Kidney epithelial cell (primary cell): ENCODE results near the gene SUGCT. TPM values are rescaled to one million over a fixed set of nuclear protein-coding genes. Genes with fewer than 3 reads are reported as not detected.
"Not testable (repeated sequence)": the region's sequence is repeated elsewhere in the genome, so short reads cannot be mapped to it uniquely, and the experiment has no call there.

Experiments used
- DNase-seq: peaks from one replicate; pipeline ENCODE4 v3.0.0-alpha.2; 2010; ENCODE audit warnings: low read depth
- H3K27me3 ChIP-seq: 2 replicates; pipeline ENCODE4 v1.6.0; 2011; ENCODE audit warnings: low read length; ENCODE audit not compliant: control insufficient read depth, insufficient read depth
- H3K36me3 ChIP-seq: 2 replicates; pipeline ENCODE4 v1.5.1; 2011; ENCODE audit warnings: low read length; ENCODE audit not compliant: control insufficient read depth, insufficient read depth
- H3K4me3 ChIP-seq: 2 replicates; pipeline ENCODE4 v1.5.1; 2011; ENCODE audit warnings: low read depth, mild to moderate bottlenecking, control low read depth, low read length
- total RNA-seq: library from RNA; depleted of rRNA; stranded (reverse); fragments of >200 nt; gene quantifications from 2 replicates; pipeline ENCODE4 v1.2.3, GENCODE V29; 2015
- TF ChIP-seq, protein P1 (sequence below): IDR thresholded peaks from 2 replicates; pipeline ENCODE4 v1.5.1; 2011; ENCODE audit warnings: mild to moderate bottlenecking, moderate library complexity, low read length, control low read depth, inconsistent platforms; ENCODE audit not compliant: insufficient read depth, poor library complexity, severe bottlenecking

SUGCT gene
- total RNA-seq, 1 donor from 2014 or later, result 4.0 TPM

DNA sequence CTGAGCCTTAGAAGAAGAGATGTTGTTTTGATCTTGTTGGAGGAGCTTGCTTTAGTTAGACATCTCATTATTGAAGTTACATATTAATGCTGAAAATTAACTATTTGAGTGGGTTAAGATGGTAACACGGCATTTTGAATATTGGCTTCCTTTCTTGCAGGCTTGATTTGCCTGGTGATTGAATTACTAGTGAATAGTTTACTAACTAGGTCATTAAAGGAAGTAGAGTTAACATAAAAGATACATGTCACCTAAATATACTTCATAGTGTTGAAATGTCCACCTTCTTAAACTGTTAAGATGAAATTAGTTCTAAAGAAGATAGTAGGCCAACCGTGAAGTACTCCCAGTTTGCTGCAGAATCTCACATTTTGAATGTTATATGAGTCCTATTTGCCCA, 18.9 kb upstream of the SUGCT start:
- Histone ChIP-seq H3K4me3 (no peak overlapping the region), H3K27me3 (no peaks in the 10 kb centered on the region), H3K36me3 (no peaks in the 10 kb centered on the region)
- TF ChIP-seq, protein P1, sequence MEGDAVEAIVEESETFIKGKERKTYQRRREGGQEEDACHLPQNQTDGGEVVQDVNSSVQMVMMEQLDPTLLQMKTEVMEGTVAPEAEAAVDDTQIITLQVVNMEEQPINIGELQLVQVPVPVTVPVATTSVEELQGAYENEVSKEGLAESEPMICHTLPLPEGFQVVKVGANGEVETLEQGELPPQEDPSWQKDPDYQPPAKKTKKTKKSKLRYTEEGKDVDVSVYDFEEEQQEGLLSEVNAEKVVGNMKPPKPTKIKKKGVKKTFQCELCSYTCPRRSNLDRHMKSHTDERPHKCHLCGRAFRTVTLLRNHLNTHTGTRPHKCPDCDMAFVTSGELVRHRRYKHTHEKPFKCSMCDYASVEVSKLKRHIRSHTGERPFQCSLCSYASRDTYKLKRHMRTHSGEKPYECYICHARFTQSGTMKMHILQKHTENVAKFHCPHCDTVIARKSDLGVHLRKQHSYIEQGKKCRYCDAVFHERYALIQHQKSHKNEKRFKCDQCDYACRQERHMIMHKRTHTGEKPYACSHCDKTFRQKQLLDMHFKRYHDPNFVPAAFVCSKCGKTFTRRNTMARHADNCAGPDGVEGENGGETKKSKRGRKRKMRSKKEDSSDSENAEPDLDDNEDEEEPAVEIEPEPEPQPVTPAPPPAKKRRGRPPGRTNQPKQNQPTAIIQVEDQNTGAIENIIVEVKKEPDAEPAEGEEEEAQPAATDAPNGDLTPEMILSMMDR, result no peak
- DNase-seq, result no peak

- not testable (repeated sequence) for H3K27me3 ChIP-seq, DNase-seq, H3K4me3 ChIP-seq, H3K36me3 ChIP-seq
Measured at GRCh38 chr7:40117199-40117598, 17.6 kb upstream of the SUGCT start.

DNA sequence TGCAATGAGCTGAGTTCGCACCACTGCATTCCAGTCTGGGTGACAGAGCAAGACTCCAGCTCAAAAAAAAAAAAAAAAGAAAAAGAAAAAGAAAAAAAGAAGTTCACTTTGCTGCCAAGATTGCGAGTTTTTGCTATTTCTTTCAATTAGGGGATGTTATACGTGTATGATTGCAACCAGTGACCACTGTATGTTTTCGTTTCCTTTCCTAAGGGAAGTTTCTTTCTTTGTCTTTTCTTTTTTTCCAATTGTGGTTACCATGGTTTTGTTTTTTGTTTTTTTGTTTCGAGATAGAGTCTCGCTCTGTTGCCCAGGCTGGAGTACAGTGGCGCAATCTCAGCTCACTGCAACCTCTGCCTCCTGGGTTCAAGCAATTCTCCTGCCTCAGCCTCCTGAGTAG, 16.6 kb upstream of the SUGCT start:
- H3K36me3 ChIP-seq, H3K27me3 ChIP-seq, H3K4me3 ChIP-seq, DNase-seq: not testable (repeated sequence)

DNA sequence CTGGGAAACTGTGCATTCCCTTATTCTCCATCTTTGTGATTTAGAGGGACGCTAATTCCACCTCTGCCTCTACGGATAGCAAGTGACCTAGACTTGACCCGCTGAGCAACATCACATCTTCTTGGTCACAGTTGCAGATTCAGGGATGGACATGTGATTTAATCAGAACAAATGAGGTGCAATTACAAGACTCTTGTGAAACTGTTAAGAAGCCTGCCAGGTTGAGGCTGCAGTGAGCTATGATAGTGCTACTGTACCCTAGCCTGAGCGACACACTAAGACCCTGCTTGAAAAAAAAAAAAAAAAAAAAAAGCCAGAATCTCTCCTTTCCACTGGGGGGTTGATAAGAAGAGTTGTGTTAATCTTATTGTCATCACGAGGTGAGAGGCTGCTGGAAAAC, 14.8 kb upstream of the SUGCT start:
- DNase-seq, result no peak
- Histone ChIP-seq H3K4me3 (no peak overlapping the region), H3K36me3 (no peaks in the 10 kb centered on the region), H3K27me3 (no peaks in the 10 kb centered on the region)
- TF ChIP-seq, protein P1, result no peak

GRCh38 chr7:40122100-40122939, 12.5 kb upstream of the SUGCT start:
- DNase-seq, H3K4me3 ChIP-seq, H3K36me3 ChIP-seq, H3K27me3 ChIP-seq: not testable (repeated sequence)

DNA sequence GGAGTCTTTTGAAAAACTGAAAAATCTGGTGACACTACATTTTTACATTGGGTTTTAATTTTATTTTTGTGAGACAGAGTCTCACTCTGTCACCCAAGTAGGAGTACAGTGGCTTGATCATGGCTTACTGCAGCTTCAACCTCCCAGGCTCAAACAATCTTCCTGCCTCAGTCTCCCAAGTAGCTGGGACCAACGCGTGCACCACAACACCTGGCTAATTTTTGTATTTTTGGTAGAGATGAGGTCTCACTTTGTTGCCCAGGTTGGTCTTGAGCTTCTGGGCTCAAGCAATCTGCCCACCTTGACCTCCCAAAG, 11.9 kb upstream of the SUGCT start:
- TF ChIP-seq, protein P1, result no peak
- no peak for DNase-seq
- H3K27me3 ChIP-seq, result no peaks in the 10 kb centered on the region
- H3K4me3 ChIP-seq, result no peak overlapping the region
- H3K36me3 ChIP-seq, result no peaks in the 10 kb centered on the region

DNA sequence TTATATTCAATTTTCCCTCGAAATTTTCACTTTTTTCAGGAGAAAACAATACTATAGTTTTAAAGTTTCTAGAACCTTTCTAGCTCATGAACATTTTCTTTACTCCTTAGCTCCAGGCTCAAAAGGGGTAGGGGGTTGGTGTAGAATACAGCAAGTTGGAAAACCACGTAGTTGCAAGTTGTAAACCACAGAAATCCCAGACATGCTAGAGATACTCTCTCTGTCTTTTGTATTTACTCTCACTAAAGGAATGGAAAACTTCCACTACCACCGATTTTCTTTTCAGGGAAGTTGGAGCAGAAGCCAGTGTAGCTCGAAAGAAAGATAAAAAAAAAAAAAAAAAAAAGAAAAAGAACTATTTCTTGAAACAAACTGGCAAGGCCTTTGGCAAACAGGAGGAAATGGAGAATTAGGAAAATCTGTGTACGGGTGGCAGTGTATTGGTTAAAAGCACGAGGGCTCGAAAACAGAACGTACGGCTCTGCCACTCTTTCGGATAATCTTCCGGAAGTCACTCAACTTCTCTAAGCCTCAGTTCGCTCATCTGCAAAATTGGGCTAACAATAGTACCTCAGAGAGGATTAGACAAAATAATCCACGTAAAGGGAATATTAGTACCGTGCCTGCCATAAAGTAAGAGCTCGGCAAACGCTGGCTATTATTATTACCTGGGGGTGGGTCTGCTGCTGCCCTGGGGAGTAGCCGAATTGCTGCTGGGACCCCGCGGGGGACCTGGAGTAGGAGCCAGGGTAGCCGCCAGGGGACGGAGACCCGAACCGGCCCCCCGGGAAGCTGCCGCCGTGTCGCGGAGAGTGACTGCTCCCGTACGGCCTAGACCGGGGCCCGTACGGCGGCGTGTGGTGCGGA, 1.0 kb upstream of the SUGCT start:
- no peak for DNase-seq
- Histone ChIP-seq H3K4me3 (peak overlapping the region; percentile 63), H3K36me3 (no peaks in the 10 kb centered on the region), H3K27me3 (no peaks in the 10 kb centered on the region)
- TF ChIP-seq, protein P1, result no peak
